Liver (tissue), 9 donors: ENCODE measurements around the gene LPGAT1. TPM values are rescaled to one million over a fixed set of nuclear protein-coding genes. Genes with fewer than 3 reads are reported as not detected.

Experiments
- DNase-seq: peaks from one replicate; pipeline ENCODE4 v3.0.0-alpha.2; 2017; ENCODE audit warnings: low spot score
- H3K27ac ChIP-seq, 2 donors: one replicate each; pipeline ENCODE4 v1.7.0; 2013; ENCODE audit warnings: inconsistent platforms in 2 of 2, low read length in 2 of 2, control low read depth in 1 of 2, low read depth in 1 of 2, mild to moderate bottlenecking in 1 of 2
- H3K27me3 ChIP-seq, 4 donors: one replicate each; pipeline versions ENCODE4 v1.6.1 to v1.7.0; 2013; ENCODE audit warnings: low read length in 3 of 4, inconsistent platforms in 1 of 4, mild to moderate bottlenecking in 1 of 4, moderate library complexity in 1 of 4; ENCODE audit not compliant: control insufficient read depth in 4 of 4, insufficient read depth in 4 of 4
- H3K36me3 ChIP-seq, 4 donors: one replicate each; pipeline versions ENCODE4 v1.6.1 to v1.7.0; 2013; ENCODE audit warnings: low read length in 3 of 4, mild to moderate bottlenecking in 3 of 4, low read depth in 1 of 4, moderate library complexity in 1 of 4; ENCODE audit not compliant: control insufficient read depth in 4 of 4, insufficient read depth in 3 of 4
- H3K4me1 ChIP-seq, 4 donors: one replicate each; pipeline versions ENCODE4 v1.6.1 to v1.7.0; 2013; ENCODE audit warnings: low read length in 3 of 4, mild to moderate bottlenecking in 3 of 4, moderate library complexity in 1 of 4; ENCODE audit not compliant: control insufficient read depth in 4 of 4, insufficient read depth in 4 of 4
- H3K4me3 ChIP-seq, 3 donors: one replicate each; pipeline versions ENCODE4 v1.6.1 to v1.7.0; 2013; ENCODE audit warnings: low read length in 3 of 3, control low read depth in 1 of 3, low read depth in 1 of 3, mild to moderate bottlenecking in 1 of 3
- H3K9ac ChIP-seq, 2 donors: one replicate each; pipeline ENCODE4 v1.7.0; 2013; ENCODE audit warnings: low read length in 2 of 2, mild to moderate bottlenecking in 2 of 2, moderate library complexity in 2 of 2, control low read depth in 1 of 2, low read depth in 1 of 2
- H3K9me3 ChIP-seq, 4 donors: one replicate each; pipeline versions ENCODE4 v1.6.1 to v1.7.0; 2013; ENCODE audit warnings: low read length in 3 of 4; ENCODE audit not compliant: control insufficient read depth in 4 of 4
- EGR1 ChIP-seq, 2 donors: IDR thresholded peaks; 2 replicates each; pipeline ENCODE4 v1.6.1; 2016 to 2018; ENCODE audit warnings: antibody characterized with exemption in 2 of 2, low read depth in 2 of 2
- FOXA1 ChIP-seq: IDR thresholded peaks from 2 replicates; pipeline ENCODE4 v1.6.1; 2016; ENCODE audit warnings: antibody characterized with exemption
- GABPA ChIP-seq, 2 donors: IDR thresholded peaks in 1 of 2; conservative IDR thresholded peaks in 1 of 2; 2 replicates each; pipeline ENCODE4 v1.6.1; 2016; ENCODE audit warnings: antibody characterized with exemption in 2 of 2, mild to moderate bottlenecking in 1 of 2, moderate library complexity in 1 of 2
- HNF4A ChIP-seq, 2 donors: conservative IDR thresholded peaks; 2 replicates each; pipeline ENCODE4 v1.6.1; 2016; ENCODE audit warnings: antibody characterized with exemption in 2 of 2, mild to moderate bottlenecking in 2 of 2
- HNF4G ChIP-seq: IDR thresholded peaks from 2 replicates; pipeline ENCODE4 v1.6.1; 2016; ENCODE audit warnings: antibody characterized with exemption
- JUND ChIP-seq, 2 donors: IDR thresholded peaks; 2 replicates each; pipeline ENCODE4 v1.6.1; 2016; ENCODE audit warnings: antibody characterized with exemption in 2 of 2
- NR2F2 ChIP-seq: IDR thresholded peaks from 2 replicates; pipeline ENCODE4 v1.6.1; 2016; ENCODE audit warnings: antibody characterized with exemption
- RAD21 ChIP-seq, 2 donors: IDR thresholded peaks; 2 replicates each; pipeline ENCODE4 v1.6.1; 2016; ENCODE audit warnings: antibody characterized with exemption in 2 of 2, mild to moderate bottlenecking in 2 of 2
- RXRA ChIP-seq, 2 donors: IDR thresholded peaks; 2 replicates each; pipeline ENCODE4 v1.6.1; 2017 to 2018; ENCODE audit warnings: antibody characterized with exemption in 2 of 2, mild to moderate bottlenecking in 1 of 2
- SP1 ChIP-seq: IDR thresholded peaks from 2 replicates; pipeline ENCODE4 v1.6.1; 2018; ENCODE audit warnings: antibody characterized with exemption, mild to moderate bottlenecking
- TAF1 ChIP-seq: conservative IDR thresholded peaks from 2 replicates; pipeline ENCODE4 v1.6.1; 2016; ENCODE audit warnings: antibody characterized with exemption, mild to moderate bottlenecking
- YY1 ChIP-seq: IDR thresholded peaks from 2 replicates; pipeline ENCODE4 v1.6.1; 2016; ENCODE audit warnings: antibody characterized with exemption, mild to moderate bottlenecking
- WGBS: extraction: QIAGEN DNeasy Blood & Tissue Kit; methylation state at CpG from one replicate; pipeline ENCODE4 v1.1.7; 2013; 5-methylcytosine and 5-hydroxymethylcytosine counted together
- polyA plus RNA-seq, 2 donors: library from polyadenylated mRNA; stranded (reverse) in 1 of 2; unstranded in 1 of 2; fragments of 200-250 nt in 1 of 2; fragments of >200 nt in 1 of 2; fragmentation: Nextera tagmentation in 1 of 2; extraction: Ambion mirVana in 1 of 2; gene quantifications; one replicate each; pipeline versions ENCODE4 v1.2.1 to v1.2.3, GENCODE V29; 2013 to 2015
- total RNA-seq, 2 donors: library from RNA; depleted of rRNA; stranded (reverse); fragments of >200 nt; gene quantifications; one replicate each; pipeline ENCODE4 v1.2.3, GENCODE V29; 2014
- TF ChIP-seq, protein P1 (sequence below): IDR thresholded peaks from 2 replicates; pipeline ENCODE4 v1.6.1; 2016; ENCODE audit warnings: antibody characterized with exemption
- TF ChIP-seq, protein P2 (sequence below): IDR thresholded peaks from 2 replicates; pipeline ENCODE4 v1.6.1; 2016; ENCODE audit warnings: antibody characterized with exemption
- TF ChIP-seq, protein P3 (sequence below): IDR thresholded peaks from 2 replicates; pipeline ENCODE4 v1.6.1; 2016; ENCODE audit warnings: antibody characterized with exemption, mild to moderate bottlenecking
- TF ChIP-seq, protein P4 (sequence below): IDR thresholded peaks from 2 replicates; pipeline ENCODE4 v1.6.1; 2016; ENCODE audit warnings: antibody characterized with exemption
- donor health status: healthy.
- donor health status: healthy.
- donor health status: healthy.
- donor health status: healthy.
- donor health status: healthy.

LPGAT1 gene
- total and polyA plus RNA-seq, 4 donors, result 11.6 to 53.8 (median 32.2) TPM

DNA sequence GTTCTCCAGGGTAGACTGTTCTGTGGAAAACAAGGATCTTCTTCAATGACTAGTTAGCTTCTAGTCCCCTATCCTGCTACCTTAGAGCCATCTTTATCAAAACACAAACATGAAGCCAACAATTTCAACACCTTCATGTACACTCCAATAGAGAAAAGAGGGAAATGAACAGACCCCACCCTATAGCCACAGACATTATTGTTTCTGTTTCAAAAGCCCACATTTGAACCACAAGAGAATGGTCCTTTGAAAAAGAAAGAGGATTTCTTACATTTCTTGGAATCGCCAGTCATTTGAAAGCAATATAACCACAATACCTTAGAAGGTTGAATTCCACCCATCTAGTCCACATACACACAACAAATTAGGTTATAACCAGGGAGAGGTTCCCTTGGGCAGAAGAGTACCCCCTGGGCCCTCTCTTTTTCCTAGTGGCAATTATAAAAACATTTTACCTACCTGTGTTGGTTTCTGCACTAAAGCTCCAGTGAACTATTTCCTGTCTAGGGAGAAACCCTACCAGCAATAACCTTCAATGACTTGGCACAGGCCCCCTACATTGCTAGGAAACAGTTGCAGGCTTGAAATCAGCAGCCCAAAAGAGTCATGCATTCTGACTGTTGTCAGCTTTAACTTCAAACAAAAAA lies 2.7 kb upstream of the LPGAT1 start:
- Histone ChIP-seq H3K36me3 (no peaks in the 10 kb centered on the region), H3K27ac (no peak overlapping the region), H3K9ac (no peak overlapping the region), H3K4me3 (no peak overlapping the region), H3K4me1 (peaks cover 0 to 6% (median 0%) of the 10 kb centered on the region in 4 donors), H3K27me3 (no peaks in the 10 kb centered on the region), H3K9me3 (no peaks in the 10 kb centered on the region)
- no peak for TF ChIP-seq RXRA (IDR thresholded peaks at IDR 0.05)
- no peak for TF ChIP-seq JUND (IDR thresholded peaks at IDR 0.05)
- TF ChIP-seq YY1, result no peak
- no peak for TF ChIP-seq RAD21 (IDR thresholded peaks at IDR 0.05)
- no peak for TF ChIP-seq TAF1
- no peak for TF ChIP-seq NR2F2
- TF ChIP-seq, protein P1, sequence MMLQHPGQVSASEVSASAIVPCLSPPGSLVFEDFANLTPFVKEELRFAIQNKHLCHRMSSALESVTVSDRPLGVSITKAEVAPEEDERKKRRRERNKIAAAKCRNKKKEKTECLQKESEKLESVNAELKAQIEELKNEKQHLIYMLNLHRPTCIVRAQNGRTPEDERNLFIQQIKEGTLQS, result no peak
- TF ChIP-seq, protein P2, sequence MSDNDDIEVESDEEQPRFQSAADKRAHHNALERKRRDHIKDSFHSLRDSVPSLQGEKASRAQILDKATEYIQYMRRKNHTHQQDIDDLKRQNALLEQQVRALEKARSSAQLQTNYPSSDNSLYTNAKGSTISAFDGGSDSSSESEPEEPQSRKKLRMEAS, result no peak
- TF ChIP-seq HNF4A (conservative IDR thresholded peaks at IDR 0.05), result no peak
- TF ChIP-seq EGR1 (IDR thresholded peaks at IDR 0.05; ENCODE audit: low read depth in 2 of 2), result no peak
- TF ChIP-seq, protein P3, sequence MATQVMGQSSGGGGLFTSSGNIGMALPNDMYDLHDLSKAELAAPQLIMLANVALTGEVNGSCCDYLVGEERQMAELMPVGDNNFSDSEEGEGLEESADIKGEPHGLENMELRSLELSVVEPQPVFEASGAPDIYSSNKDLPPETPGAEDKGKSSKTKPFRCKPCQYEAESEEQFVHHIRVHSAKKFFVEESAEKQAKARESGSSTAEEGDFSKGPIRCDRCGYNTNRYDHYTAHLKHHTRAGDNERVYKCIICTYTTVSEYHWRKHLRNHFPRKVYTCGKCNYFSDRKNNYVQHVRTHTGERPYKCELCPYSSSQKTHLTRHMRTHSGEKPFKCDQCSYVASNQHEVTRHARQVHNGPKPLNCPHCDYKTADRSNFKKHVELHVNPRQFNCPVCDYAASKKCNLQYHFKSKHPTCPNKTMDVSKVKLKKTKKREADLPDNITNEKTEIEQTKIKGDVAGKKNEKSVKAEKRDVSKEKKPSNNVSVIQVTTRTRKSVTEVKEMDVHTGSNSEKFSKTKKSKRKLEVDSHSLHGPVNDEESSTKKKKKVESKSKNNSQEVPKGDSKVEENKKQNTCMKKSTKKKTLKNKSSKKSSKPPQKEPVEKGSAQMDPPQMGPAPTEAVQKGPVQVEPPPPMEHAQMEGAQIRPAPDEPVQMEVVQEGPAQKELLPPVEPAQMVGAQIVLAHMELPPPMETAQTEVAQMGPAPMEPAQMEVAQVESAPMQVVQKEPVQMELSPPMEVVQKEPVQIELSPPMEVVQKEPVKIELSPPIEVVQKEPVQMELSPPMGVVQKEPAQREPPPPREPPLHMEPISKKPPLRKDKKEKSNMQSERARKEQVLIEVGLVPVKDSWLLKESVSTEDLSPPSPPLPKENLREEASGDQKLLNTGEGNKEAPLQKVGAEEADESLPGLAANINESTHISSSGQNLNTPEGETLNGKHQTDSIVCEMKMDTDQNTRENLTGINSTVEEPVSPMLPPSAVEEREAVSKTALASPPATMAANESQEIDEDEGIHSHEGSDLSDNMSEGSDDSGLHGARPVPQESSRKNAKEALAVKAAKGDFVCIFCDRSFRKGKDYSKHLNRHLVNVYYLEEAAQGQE, result no peak
- TF ChIP-seq FOXA1, result no peak
- no peak for TF ChIP-seq HNF4G
- TF ChIP-seq, protein P4, sequence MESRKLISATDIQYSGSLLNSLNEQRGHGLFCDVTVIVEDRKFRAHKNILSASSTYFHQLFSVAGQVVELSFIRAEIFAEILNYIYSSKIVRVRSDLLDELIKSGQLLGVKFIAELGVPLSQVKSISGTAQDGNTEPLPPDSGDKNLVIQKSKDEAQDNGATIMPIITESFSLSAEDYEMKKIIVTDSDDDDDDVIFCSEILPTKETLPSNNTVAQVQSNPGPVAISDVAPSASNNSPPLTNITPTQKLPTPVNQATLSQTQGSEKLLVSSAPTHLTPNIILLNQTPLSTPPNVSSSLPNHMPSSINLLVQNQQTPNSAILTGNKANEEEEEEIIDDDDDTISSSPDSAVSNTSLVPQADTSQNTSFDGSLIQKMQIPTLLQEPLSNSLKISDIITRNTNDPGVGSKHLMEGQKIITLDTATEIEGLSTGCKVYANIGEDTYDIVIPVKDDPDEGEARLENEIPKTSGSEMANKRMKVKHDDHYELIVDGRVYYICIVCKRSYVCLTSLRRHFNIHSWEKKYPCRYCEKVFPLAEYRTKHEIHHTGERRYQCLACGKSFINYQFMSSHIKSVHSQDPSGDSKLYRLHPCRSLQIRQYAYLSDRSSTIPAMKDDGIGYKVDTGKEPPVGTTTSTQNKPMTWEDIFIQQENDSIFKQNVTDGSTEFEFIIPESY, result no peak
- WGBS, result 86% methylated on average over 1 of the region's 1 CpG
- DNase-seq, result no peak

DNA sequence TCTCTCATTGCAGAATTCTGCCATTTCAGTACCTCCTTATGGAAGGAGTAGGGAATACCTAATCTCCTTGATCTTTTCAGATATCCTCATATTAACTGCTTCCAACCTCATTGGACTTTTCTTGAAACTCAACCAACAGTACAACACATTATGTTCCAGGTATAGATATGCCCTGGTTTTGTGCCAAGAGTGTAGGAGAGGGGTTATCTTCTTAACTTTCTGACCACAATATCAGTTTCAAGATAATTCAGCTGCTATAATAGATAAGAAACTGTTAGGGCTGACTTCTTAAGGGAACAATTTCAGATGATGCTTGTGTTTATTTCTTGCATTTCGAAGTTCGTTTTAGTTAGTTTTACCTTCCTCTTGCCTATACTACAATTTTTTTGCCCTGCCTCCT lies 2.1 kb upstream of the LPGAT1 start:
- 69% methylated on average over 2 of the region's 2 CpGs for WGBS
- peaks cover 0 to 11% (median 4%) of the 10 kb centered on the region in 4 donors for H3K4me1 ChIP-seq
- H3K36me3 ChIP-seq, result no peaks in the 10 kb centered on the region
- H3K27me3 ChIP-seq, result no peaks in the 10 kb centered on the region
- no peak overlapping the region for H3K9ac ChIP-seq
- no peak overlapping the region for H3K27ac ChIP-seq
- no peaks in the 10 kb centered on the region for H3K9me3 ChIP-seq
- TF ChIP-seq YY1 (no peak), NR2F2 (no peak), GABPA (IDR thresholded peaks at IDR 0.05 in 1 of 2, conservative IDR thresholded peaks at IDR 0.05 in 1 of 2) (no peak), SP1 (no peak), JUND (IDR thresholded peaks at IDR 0.05) (no peak), RXRA (IDR thresholded peaks at IDR 0.05) (no peak), RAD21 (IDR thresholded peaks at IDR 0.05) (no peak), HNF4G (no peak), FOXA1 (no peak), TAF1 (no peak)
- TF ChIP-seq, protein P4, result no peak
- TF ChIP-seq, protein P2, result no peak
- TF ChIP-seq, protein P3, result no peak
- H3K4me3 ChIP-seq, result no peak overlapping the region
- no peak for DNase-seq
